ENCODE data around the gene ECM2.

ECM2 gene

GRCh38 chr9:92513349-92513748, 22.4 kb downstream of the ECM2 start:
- Mint-ChIP-seq H3K4me3 (no peak overlapping the region), H3K9me3 (no peaks in the 10 kb centered on the region), H3K36me3 (no peaks in the 10 kb centered on the region), H3K27ac (no peak overlapping the region), H3K4me1 (no peaks in the 10 kb centered on the region)
- ATAC-seq: no peak
- DNase-seq (ENCODE audit: low spot score in 2 of 2): no peak

- Mint-ChIP-seq H3K36me3 (no peaks in the 10 kb centered on the region), H3K9me3 (no peaks in the 10 kb centered on the region), H3K27ac (no peak overlapping the region), H3K4me3 (no peak overlapping the region), H3K4me1 (no peaks in the 10 kb centered on the region)
- DNase-seq (ENCODE audit: low spot score in 2 of 2): no peak
- ATAC-seq: no peak
Observed at GRCh38 chr9:92512622-92513021, 23.2 kb downstream of the ECM2 start.

GRCh38 chr9:92510747-92511146, 25.0 kb downstream of the ECM2 start:
- Mint-ChIP-seq H3K4me3 (no peak overlapping the region), H3K9me3 (no peaks in the 10 kb centered on the region), H3K27ac (no peak overlapping the region), H3K4me1 (no peaks in the 10 kb centered on the region), H3K36me3 (no peaks in the 10 kb centered on the region)
- DNase-seq (ENCODE audit: low spot score in 2 of 2) (no peak), ATAC-seq (no peak)

- Mint-ChIP-seq H3K4me3 (no peak overlapping the region), H3K9me3 (no peaks in the 10 kb centered on the region), H3K36me3 (no peaks in the 10 kb centered on the region), H3K27ac (no peak overlapping the region), H3K4me1 (no peaks in the 10 kb centered on the region)
- ATAC-seq (no peak), DNase-seq (ENCODE audit: low spot score in 2 of 2) (no peak)
Observed at GRCh38 chr9:92509050-92509449, 26.7 kb downstream of the ECM2 start.

GRCh38 chr9:92508018-92508820, 27.6 kb downstream of the ECM2 start:
- Mint-ChIP-seq H3K27ac (no peak overlapping the region), H3K4me1 (no peaks in the 10 kb centered on the region), H3K36me3 (no peaks in the 10 kb centered on the region), H3K4me3 (no peak overlapping the region), H3K9me3 (no peaks in the 10 kb centered on the region)
- ATAC-seq (no peak), DNase-seq (ENCODE audit: low spot score in 2 of 2) (no peak)

GRCh38 chr9:92507496-92507895, 28.3 kb downstream of the ECM2 start:
- no peak overlapping the region for H3K4me3 Mint-ChIP-seq
- H3K4me1 Mint-ChIP-seq: no peaks in the 10 kb centered on the region
- DNase-seq (ENCODE audit: low spot score in 2 of 2) (no peak), ATAC-seq (no peak)
- no peaks in the 10 kb centered on the region for H3K36me3 Mint-ChIP-seq
- H3K27ac Mint-ChIP-seq: no peak overlapping the region
- no peaks in the 10 kb centered on the region for H3K9me3 Mint-ChIP-seq

- Mint-ChIP-seq H3K36me3 (no peaks in the 10 kb centered on the region), H3K4me3 (no peak overlapping the region), H3K4me1 (no peaks in the 10 kb centered on the region), H3K9me3 (no peaks in the 10 kb centered on the region), H3K27ac (no peak overlapping the region)
- ATAC-seq (no peak), DNase-seq (ENCODE audit: low spot score in 2 of 2) (no peak)
Observed at GRCh38 chr9:92507005-92507404, 28.8 kb downstream of the ECM2 start.

- DNase-seq (ENCODE audit: low spot score in 2 of 2): no peak
Observed at GRCh38 chr9:92506184-92506857, 29.5 kb downstream of the ECM2 start.

GRCh38 chr9:92504881-92505280, 30.9 kb downstream of the ECM2 start:
- H3K4me3 Mint-ChIP-seq: no peak overlapping the region
- DNase-seq (ENCODE audit: low spot score in 2 of 2) (no peak), ATAC-seq (no peak)
- H3K27ac Mint-ChIP-seq: no peak overlapping the region
- H3K9me3 Mint-ChIP-seq: no peaks in the 10 kb centered on the region
- no peaks in the 10 kb centered on the region for H3K36me3 Mint-ChIP-seq
- no peaks in the 10 kb centered on the region for H3K4me1 Mint-ChIP-seq

More at GRCh38 chr9:92506184-92506857, 29.5 kb downstream of the ECM2 start:
- Mint-ChIP-seq H3K27ac (no peak overlapping the region), H3K4me1 (no peaks in the 10 kb centered on the region), H3K4me3 (no peak overlapping the region), H3K9me3 (no peaks in the 10 kb centered on the region), H3K36me3 (no peaks in the 10 kb centered on the region)
- ATAC-seq: no peak

GRCh38 chr9:92503156-92503555, 32.6 kb downstream of the ECM2 start:
- Mint-ChIP-seq H3K36me3 (no peaks in the 10 kb centered on the region), H3K27ac (no peak overlapping the region), H3K4me3 (no peak overlapping the region), H3K9me3 (no peaks in the 10 kb centered on the region), H3K4me1 (no peaks in the 10 kb centered on the region)
- ATAC-seq (no peak), DNase-seq (ENCODE audit: low spot score in 2 of 2) (no peak)

- no peak overlapping the region for H3K4me3 Mint-ChIP-seq
- no peak for DNase-seq (ENCODE audit: low spot score in 2 of 2)
Observed at GRCh38 chr9:92501671-92502393, 34.0 kb downstream of the ECM2 start.

GRCh38 chr9:92500725-92501124, 35.1 kb downstream of the ECM2 start:
- Mint-ChIP-seq H3K36me3 (no peaks in the 10 kb centered on the region), H3K4me3 (no peak overlapping the region), H3K27ac (no peak overlapping the region), H3K9me3 (no peaks in the 10 kb centered on the region), H3K4me1 (no peaks in the 10 kb centered on the region)
- no peak for DNase-seq (ENCODE audit: low spot score in 2 of 2)
- no peak for ATAC-seq

More at GRCh38 chr9:92501671-92502393, 34.0 kb downstream of the ECM2 start:
- Mint-ChIP-seq H3K4me1 (no peaks in the 10 kb centered on the region), H3K27ac (no peak overlapping the region), H3K36me3 (no peaks in the 10 kb centered on the region), H3K9me3 (no peaks in the 10 kb centered on the region)
- peak; percentile 60 for ATAC-seq

GRCh38 chr9:92499701-92500100, 36.1 kb downstream of the ECM2 start:
- no peak for ATAC-seq
- Mint-ChIP-seq H3K27ac (no peak overlapping the region), H3K4me1 (no peaks in the 10 kb centered on the region), H3K4me3 (no peak overlapping the region), H3K36me3 (no peaks in the 10 kb centered on the region), H3K9me3 (no peaks in the 10 kb centered on the region)
- DNase-seq (ENCODE audit: low spot score in 2 of 2): no peak

GRCh38 chr9:92496396-92497176, 39.2 kb downstream of the ECM2 start:
- H3K4me1 Mint-ChIP-seq: no peaks in the 10 kb centered on the region
- no peaks in the 10 kb centered on the region for H3K36me3 Mint-ChIP-seq
- H3K4me3 Mint-ChIP-seq: no peak overlapping the region
- DNase-seq (ENCODE audit: low spot score in 2 of 2): no peak
- H3K27ac Mint-ChIP-seq: no peak overlapping the region
- H3K9me3 Mint-ChIP-seq: no peaks in the 10 kb centered on the region
- ATAC-seq: no peak

GRCh38 chr9:92494856-92495255, 40.9 kb downstream of the ECM2 start:
- H3K4me3 Mint-ChIP-seq: no peak overlapping the region
- H3K4me1 Mint-ChIP-seq: no peaks in the 10 kb centered on the region
- DNase-seq (ENCODE audit: low spot score in 2 of 2) (no peak), ATAC-seq (no peak)
- H3K36me3 Mint-ChIP-seq: no peaks in the 10 kb centered on the region
- no peaks in the 10 kb centered on the region for H3K9me3 Mint-ChIP-seq
- H3K27ac Mint-ChIP-seq: no peak overlapping the region

Data from stimulated activated effector memory CD8-positive, alpha-beta T cell treated with anti-CD3 and anti-CD28 coated beads, Interleukin-12 subunit alpha, Interleukin-12 subunit beta, amount 100 ng/mL, for 72 hours (primary cell).